ENCODE measurements around the gene PCSK5. TPM values are rescaled to one million over a fixed set of nuclear protein-coding genes. Genes with fewer than 3 reads are reported as not detected.

Gene PCSK5
- total and polyA plus RNA-seq, 2 of the 8 experiments (the other 6 are each of a cell fraction or from before 2014, with no cell fraction given), result 5.5 to 10.7 TPM

DNA sequence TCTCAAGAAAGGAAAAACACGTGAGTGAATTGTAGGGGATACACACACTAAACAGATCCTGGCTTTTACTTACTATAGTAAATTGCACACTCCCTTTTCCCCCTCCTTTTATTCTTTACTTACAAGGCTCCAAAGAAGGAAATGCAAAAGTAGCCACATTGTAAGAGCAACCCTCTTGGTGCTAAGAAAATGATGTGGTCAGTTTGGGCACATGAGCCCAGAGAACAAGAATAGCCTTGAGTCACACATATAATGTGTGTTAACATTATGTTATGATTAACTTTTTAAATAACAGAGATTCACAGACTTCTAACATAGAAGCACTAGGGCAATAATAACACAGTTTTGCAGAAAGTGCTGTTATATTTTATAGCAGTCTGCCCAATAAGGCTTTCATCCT, 48.5 kb downstream of the PCSK5 start:
- 86% methylated on average over 1 of the region's 1 CpG; no CpG with 5 or more reads in 1 of the 2 experiments for WGBS, 2 experiments (ENCODE audit: extremely low coverage in 1 of 2, insufficient coverage in 1 of 2, insufficient read length in 1 of 2, insufficient replicate concordance in 2 of 2, low coverage in 1 of 2, low lambda C conversion rate in 2 of 2, missing lambda C conversion rate in 1 of 2)
- Histone ChIP-seq H3K56ac (replicated peaks; ENCODE audit: insufficient read length, low read depth, low read length) (no peak overlapping the region), H2BK12ac (ENCODE audit: low read depth, low read length) (no peak overlapping the region), H4K91ac (replicated peaks; ENCODE audit: insufficient read length, low read length) (no peak overlapping the region), H3K27ac (ENCODE audit: low read depth, low read length) (no peak overlapping the region), H3K23me2 (ENCODE audit: low read depth, low read length) (no peaks in the 10 kb centered on the region), H3K18ac (ENCODE audit: extremely low read depth, low read length) (no peak overlapping the region), H3K27me3 (replicated peaks in 1 of 4; ENCODE audit: control insufficient read depth in 3 of 4, extremely low read depth in 1 of 4, insufficient read depth in 3 of 4, low read length in 3 of 4) (no peaks in the 10 kb centered on the region), H3K36me3 (ENCODE audit: control insufficient read depth in 2 of 4, insufficient read depth in 4 of 4, low read length in 3 of 4) (no peaks in the 10 kb centered on the region), H3K4me2 (ENCODE audit: insufficient read depth in 1 of 2, low read depth in 2 of 2, low read length in 2 of 2) (no peak overlapping the region), H3K14ac (ENCODE audit: insufficient read length) (no peak overlapping the region), H2BK20ac (ENCODE audit: low read length) (no peak overlapping the region), H3K79me1 (ENCODE audit: low read depth, low read length) (0 out of 2 replicates have a peak, but pooled peaks cover 2% of the 10 kb centered on the region), H3K79me2 (ENCODE audit: control insufficient read depth in 1 of 2, insufficient read depth in 2 of 2, low read length in 2 of 2) (no peaks in the 10 kb centered on the region), H2AK5ac (ENCODE audit: low read depth, low read length) (no peak overlapping the region), H3K4me1 (replicated peaks in 1 of 4; ENCODE audit: control insufficient read depth in 3 of 4, insufficient read depth in 4 of 4, low read length in 3 of 4) (no peaks in the 10 kb centered on the region; a peak in 1 of 7 replicates), H3K9me3 (ENCODE audit: insufficient read depth in 2 of 2, low read depth in 1 of 2, low read length in 1 of 2) (no peaks in the 10 kb centered on the region), H3K23ac (ENCODE audit: insufficient read length) (no peak overlapping the region), H2BK5ac (ENCODE audit: low read depth, low read length) (no peak overlapping the region), H4K20me1 (replicated peaks in 1 of 2; ENCODE audit: control insufficient read depth in 1 of 2, insufficient read depth in 2 of 2, low read length in 2 of 2) (no peaks in the 10 kb centered on the region), H4K5ac (ENCODE audit: insufficient read length, low read depth, low read length) (no peak overlapping the region), H2AFZ (ENCODE audit: low read length) (no peak overlapping the region), H3K4me3 (ENCODE audit: extremely low read depth in 1 of 4, insufficient read depth in 2 of 4, low read depth in 3 of 4, low read length in 4 of 4) (no peak overlapping the region), H4K8ac (ENCODE audit: extremely low read depth, insufficient read depth, low read length) (no peak overlapping the region), H2BK120ac (replicated peaks; ENCODE audit: low read depth, low read length) (no peak overlapping the region), H2BK15ac (ENCODE audit: low read length) (no peak overlapping the region), H3K9ac (replicated peaks in 1 of 4; ENCODE audit: extremely low read depth in 1 of 4, low read depth in 3 of 4, low read length in 3 of 4) (no peak overlapping the region), H3K4ac (replicated peaks; ENCODE audit: insufficient read length, low read depth, low read length) (no peak overlapping the region)
- CTCF ChIA-PET (ENCODE audit: partially characterized antibody), result interaction anchor here (1.4 kb wide), 1 partner anchor 11 kb away, joined by 3 read pairs; no protein-coding TSS in a partner anchor
- no peak for TF ChIP-seq BCL11A (IDR thresholded peaks at IDR 0.05; ENCODE audit: low read depth in 2 of 2, low read length in 2 of 2)
- TF ChIP-seq NANOG (IDR thresholded peaks at IDR 0.05; ENCODE audit: insufficient read depth, low read depth, low read length, poor library complexity, severe bottlenecking), result no peak
- TF ChIP-seq EP300 (IDR thresholded peaks at IDR 0.05; ENCODE audit: borderline replicate concordance in 1 of 2, low read depth in 2 of 2, low read length in 2 of 2), result no peak
- POLR2A ChIA-PET (ENCODE audit: partially characterized antibody), result interaction anchor here (1.3 kb wide), 1 partner anchor 47 kb away, joined by 3 read pairs; no protein-coding TSS in a partner anchor
- DNase-seq (ENCODE audit: low read depth in 1 of 2, low spot score in 2 of 2) (no peak), FAIRE-seq (no peak)
